HepG2 (cell line): Measurements from ENCODE around the gene NCBP1. TPM values are rescaled to one million over a fixed set of nuclear protein-coding genes. Genes with fewer than 3 reads are reported as not detected.

ENCODE experiments used
- BORCS8-MEF2B ChIP-seq: sonication (generic); formaldehyde crosslinking; IDR thresholded peaks from 2 replicates; pipeline ENCODE4 v1.8.0; 2022; ENCODE audit warnings: mild to moderate bottlenecking, missing genetic modification reagents
- BRCA1 ChIP-seq: sonication (generic); formaldehyde crosslinking; IDR thresholded peaks from 2 replicates; pipeline ENCODE4 v1.4.0; 2020; ENCODE audit warnings: missing genetic modification reagents
- CERS6 ChIP-seq: sonication (generic); formaldehyde crosslinking; IDR thresholded peaks from 2 replicates; pipeline ENCODE4 v1.5.0; 2020; ENCODE audit warnings: missing genetic modification reagents
- GABPB1 ChIP-seq: IDR thresholded peaks from 2 replicates; pipeline ENCODE4 v1.6.1; 2016; ENCODE audit warnings: mild to moderate bottlenecking, missing genetic modification reagents, moderate library complexity, missing compliant biosample characterization
- HMGXB3 ChIP-seq: sonication (generic); formaldehyde crosslinking; IDR thresholded peaks from 2 replicates; pipeline ENCODE4 v1.4.0; 2020; ENCODE audit warnings: missing genetic modification reagents, borderline replicate concordance
- IRF1 ChIP-seq: sonication (generic); formaldehyde crosslinking; IDR thresholded peaks from 2 replicates; pipeline ENCODE4 v1.4.0; 2020; ENCODE audit warnings: low read depth, mild to moderate bottlenecking, missing genetic modification reagents
- SAFB2 ChIP-seq: sonication (generic); formaldehyde crosslinking; IDR thresholded peaks from 2 replicates; pipeline ENCODE4 v1.5.1; 2020; ENCODE audit warnings: missing genetic modification reagents, low read depth, mild to moderate bottlenecking, borderline replicate concordance
- SIN3A ChIP-seq: IDR thresholded peaks from 2 replicates; pipeline ENCODE4 v1.6.1; 2011; ENCODE audit warnings: low read depth, mild to moderate bottlenecking, control low read depth, low read length, borderline replicate concordance
- TIGD3 ChIP-seq: sonication (generic); formaldehyde crosslinking; IDR thresholded peaks from 2 replicates; pipeline ENCODE4 v1.5.1; 2020; ENCODE audit warnings: mild to moderate bottlenecking, missing genetic modification reagents, borderline replicate concordance
- ZNF407 ChIP-seq: sonication (generic); formaldehyde crosslinking; IDR thresholded peaks from one replicate; pipeline ENCODE4 v1.5.1; 2020; ENCODE audit warnings: mild to moderate bottlenecking, missing genetic modification reagents; ENCODE audit errors: not compliant biosample characterization
- ZNF790 ChIP-seq: sonication (generic); formaldehyde crosslinking; IDR thresholded peaks from 2 replicates; pipeline ENCODE4 v1.8.0; 2022; ENCODE audit warnings: missing genetic modification reagents, mild to moderate bottlenecking, borderline replicate concordance
- polyA plus RNA-seq, 8 experiments: library from polyadenylated mRNA; depleted of rRNA in 3 of 8; stranded (reverse) in 7 of 8; unstranded in 1 of 8; fragments of >200 nt; fragmentation: Illumina TruSeq in 4 of 8; extraction: Trizol in 4 of 8; gene quantifications; 2 replicates each; pipeline versions ENCODE4 v1.2.1 to v1.2.3, GENCODE V29; 2011 to 2016; ENCODE audit warnings: low read depth in 4 of 8, missing spikeins in 1 of 8, mixed read lengths in 1 of 8; ENCODE audit not compliant: insufficient read depth in 1 of 8
- total RNA-seq, 5 experiments: library from RNA; depleted of rRNA; stranded (reverse); fragments of >200 nt; fragmentation: Illumina TruSeq; extraction: Trizol; gene quantifications; 2 replicates each; pipeline ENCODE4 v1.2.3, GENCODE V29; 2016; ENCODE audit warnings: low read depth in 1 of 5

The NCBP1 gene
- total and polyA plus RNA-seq, 2 of the 13 experiments (the other 11 are each of a cell fraction or from before 2014, with no cell fraction given), result 13.3 to 40.2 TPM

- TF ChIP-seq TIGD3 (CRISPR knock-in tag) (no peak), BRCA1 (no peak), BORCS8-MEF2B (peak; percentile 68; the same call in 1 of the 2 replicates), ZNF790 (CRISPR knock-in tag) (no peak), GABPB1 (CRISPR knock-in tag) (peak; percentile 82), ZNF407 (CRISPR knock-in tag) (peak; percentile 96), CERS6 (CRISPR knock-in tag) (no peak), SAFB2 (peak; percentile 93; the same call in 1 of the 2 replicates), IRF1 (CRISPR knock-in tag) (0 out of 2 replicates have a peak, but pooled peaks have one; percentile 31), SIN3A (peak; percentile 55; the same call in 1 of the 2 replicates), HMGXB3 (CRISPR knock-in tag) (no peak; the same call in 1 of the 2 replicates)
Measured at GRCh38 chr9:97696803-97697601, 63.4 kb downstream of the NCBP1 start, which contains the start of gene XPA (continued).
